Muscle of leg (tissue), 11 donors: Measurements from ENCODE around the gene SRL. TPM values are rescaled to one million over a fixed set of nuclear protein-coding genes. Genes with fewer than 3 reads are reported as not detected.
"Not testable (repeated sequence)": the region's sequence is repeated elsewhere in the genome, so short reads cannot be mapped to it uniquely, and the experiment has no call there.

Experiments
- DNase-seq: peaks from one replicate; pipeline ENCODE4 v3.0.0; 2013
- H3K27ac ChIP-seq: one replicate; pipeline ENCODE4 v1.5.1; 2013; ENCODE audit warnings: mild to moderate bottlenecking, low read length, control low read depth
- H3K27me3 ChIP-seq: one replicate; pipeline ENCODE4 v1.6.1; 2013; ENCODE audit warnings: low read length; ENCODE audit not compliant: control insufficient read depth, insufficient read depth
- H3K36me3 ChIP-seq: one replicate; pipeline ENCODE4 v1.6.1; 2013; ENCODE audit warnings: low read length; ENCODE audit not compliant: control insufficient read depth, insufficient read depth
- H3K4me1 ChIP-seq: one replicate; pipeline ENCODE4 v1.6.1; 2013; ENCODE audit warnings: low read length; ENCODE audit not compliant: control insufficient read depth, insufficient read depth
- H3K4me3 ChIP-seq: one replicate; pipeline ENCODE4 v1.5.1; 2013; ENCODE audit warnings: low read length, control low read depth
- H3K9me3 ChIP-seq: replicated peaks from 2 replicates; pipeline ENCODE4 v1.6.1; 2013; ENCODE audit warnings: low read depth, low read length; ENCODE audit not compliant: control insufficient read depth
- WGBS: methylation state at CpG from one replicate; pipeline ENCODE4 v1.1.5; 2013; ENCODE audit warnings: missing lambda C conversion rate; ENCODE audit not compliant: insufficient coverage; 5-methylcytosine and 5-hydroxymethylcytosine counted together
- polyA plus RNA-seq, 8 donors: library from polyadenylated mRNA; unstranded; fragments of 120-200 nt; gene quantifications; one replicate each; pipeline versions ENCODE4 v1.2.1 to v1.2.3, GENCODE V29; 2013; ENCODE audit warnings: inconsistent platforms in 1 of 8, low replicate concordance in 1 of 8; ENCODE audit not compliant: insufficient read length in 8 of 8, insufficient read depth in 1 of 8
- total RNA-seq: library from RNA; stranded (reverse); fragments of 120-200 nt; gene quantifications from one replicate; pipeline ENCODE4 v1.2.4, GENCODE V29; 2013

The SRL gene
- total and polyA plus RNA-seq, 9 donors = 365 to 639 (median 481) TPM

DNA sequence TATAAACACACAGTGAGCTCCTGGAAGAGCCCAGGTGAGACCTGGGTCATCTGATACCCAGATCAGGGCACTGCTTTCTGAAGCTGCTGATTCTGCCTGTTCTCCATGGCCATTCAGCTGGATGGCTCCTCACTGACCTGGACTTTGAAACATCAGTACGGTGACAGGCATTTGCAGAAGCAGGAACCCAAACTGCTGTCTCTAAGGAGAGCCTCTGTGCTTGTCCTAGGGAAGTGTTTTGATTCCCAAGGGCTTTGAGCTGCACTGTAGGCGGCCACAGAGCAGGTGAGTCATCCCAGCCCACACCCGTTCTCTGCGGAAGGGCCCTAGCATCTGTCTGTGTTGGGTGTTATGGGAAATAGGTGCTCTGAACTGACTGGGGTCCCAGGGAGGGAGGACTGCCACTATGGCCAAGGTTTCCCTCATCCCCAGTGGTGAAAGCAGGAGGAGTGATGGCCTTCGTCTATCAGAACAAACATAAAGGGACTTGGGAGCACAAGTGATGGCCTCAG lies 64.9 kb downstream of the SRL start:
- peaks cover 2% of the 10 kb centered on the region for H3K27me3 ChIP-seq
- peaks cover 4% of the 10 kb centered on the region for H3K36me3 ChIP-seq
- no peaks in the 10 kb centered on the region for H3K4me1 ChIP-seq
- H3K9me3 ChIP-seq = no peaks in the 10 kb centered on the region
- WGBS = 74% methylated on average over 5 of the region's 5 CpGs
- no peak overlapping the region for H3K27ac ChIP-seq
- DNase-seq = no peak
- H3K4me3 ChIP-seq = no peak overlapping the region

DNA sequence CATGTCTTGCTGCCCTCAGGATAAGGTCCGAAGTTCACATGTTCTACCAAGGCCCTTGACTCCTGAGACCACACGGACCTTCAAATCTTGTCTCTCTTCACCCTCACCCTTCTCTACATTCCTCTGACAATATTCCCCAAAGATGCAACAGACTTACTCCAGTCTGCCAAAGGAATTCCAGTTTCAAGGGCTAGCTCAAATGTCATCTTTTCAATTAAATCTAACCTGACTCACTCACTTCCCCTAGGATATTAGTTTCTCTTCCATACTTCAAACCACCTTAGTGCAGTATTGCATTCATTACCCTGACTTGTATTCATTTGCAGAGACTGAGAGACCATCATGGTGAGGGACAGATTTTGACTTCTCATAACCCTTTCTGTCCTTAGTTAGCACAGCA lies 66.0 kb downstream of the SRL start:
- Histone ChIP-seq H3K36me3 (peaks cover 4% of the 10 kb centered on the region), H3K4me3 (no peak overlapping the region), H3K9me3 (no peaks in the 10 kb centered on the region), H3K27ac (no peak overlapping the region), H3K27me3 (peaks cover 2% of the 10 kb centered on the region), H3K4me1 (no peaks in the 10 kb centered on the region)
- 72% methylated on average over 2 of the region's 2 CpGs for WGBS
- DNase-seq = no peak

DNA sequence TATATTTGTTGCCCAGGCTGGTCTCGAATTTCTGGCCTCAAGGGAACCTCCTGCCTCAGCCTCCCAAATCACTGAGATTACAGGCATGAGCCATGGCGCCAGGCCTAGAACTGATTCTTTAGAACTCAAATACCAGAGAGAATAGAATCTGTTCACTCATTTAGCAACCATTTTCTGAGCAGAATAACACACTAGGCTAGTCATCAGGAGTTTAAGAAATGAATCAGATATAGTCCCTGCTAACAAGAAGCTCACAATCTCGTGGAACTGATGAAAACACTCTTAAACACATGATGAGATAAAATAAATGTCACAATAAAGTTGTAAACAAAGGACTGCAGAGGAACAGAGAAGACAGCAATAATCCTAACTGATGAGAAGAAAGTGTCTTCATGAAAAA lies 69.8 kb downstream of the SRL start:
- no peak overlapping the region for H3K4me3 ChIP-seq
- H3K27ac ChIP-seq = no peak overlapping the region
- WGBS = 70% methylated on average over 2 of the region's 3 CpGs
- H3K9me3 ChIP-seq = no peaks in the 10 kb centered on the region
- H3K4me1 ChIP-seq = no peaks in the 10 kb centered on the region
- peaks cover under 1% of the 10 kb centered on the region for H3K27me3 ChIP-seq
- H3K36me3 ChIP-seq = no peaks in the 10 kb centered on the region
- no peak for DNase-seq

DNA sequence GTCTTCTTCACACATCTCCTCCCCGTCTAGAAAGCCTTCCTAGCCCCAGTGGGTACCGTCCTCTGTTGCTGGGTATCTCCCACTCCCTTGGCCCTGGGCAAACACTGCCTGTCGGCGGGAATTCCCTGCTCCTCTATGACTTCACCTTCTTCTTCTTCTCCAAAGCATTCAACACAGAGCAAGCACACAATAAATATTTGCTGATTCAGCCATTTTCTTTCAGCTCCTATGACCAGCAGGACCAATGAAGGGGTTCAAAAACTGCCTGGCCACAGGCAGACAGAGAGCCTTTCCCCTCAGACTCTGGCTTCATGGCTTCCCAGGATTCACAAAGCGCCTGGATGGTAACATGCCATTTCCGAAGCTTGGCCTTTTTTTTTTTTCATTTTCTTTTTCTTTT lies 72.5 kb downstream of the SRL start:
- no peak overlapping the region for H3K4me3 ChIP-seq
- no peak overlapping the region for H3K27ac ChIP-seq
- no peaks in the 10 kb centered on the region for H3K36me3 ChIP-seq
- no peaks in the 10 kb centered on the region for H3K4me1 ChIP-seq
- H3K9me3 ChIP-seq = no peaks in the 10 kb centered on the region
- WGBS = 90% methylated on average over 6 of the region's 6 CpGs
- DNase-seq = no peak
- H3K27me3 ChIP-seq = no peaks in the 10 kb centered on the region

DNA sequence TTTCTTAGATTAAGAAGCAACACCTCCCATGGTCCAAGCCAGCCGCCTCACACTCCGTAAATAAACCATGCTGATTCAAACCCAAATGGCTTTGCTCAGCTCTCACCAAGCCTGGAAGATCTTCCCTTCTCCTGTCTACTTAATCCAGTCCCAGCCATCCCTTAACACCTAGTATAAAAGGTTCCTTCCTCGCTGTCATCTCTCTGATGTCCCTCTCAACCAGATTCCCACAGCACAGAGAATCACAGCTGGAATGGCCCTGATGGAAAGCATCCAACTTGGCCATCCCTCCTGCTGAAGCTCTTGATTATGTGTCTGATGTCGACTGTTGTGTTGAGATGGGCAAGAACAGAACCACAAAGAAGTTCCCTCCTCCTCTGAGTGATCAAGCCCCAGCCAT lies 75.1 kb downstream of the SRL start:
- H3K9me3 ChIP-seq = no peaks in the 10 kb centered on the region
- 92% methylated on average over 2 of the region's 4 CpGs for WGBS
- H3K4me1 ChIP-seq = no peaks in the 10 kb centered on the region
- no peaks in the 10 kb centered on the region for H3K27me3 ChIP-seq
- no peak for DNase-seq
- H3K4me3 ChIP-seq = no peak overlapping the region
- no peaks in the 10 kb centered on the region for H3K36me3 ChIP-seq
- H3K27ac ChIP-seq = no peak overlapping the region

DNA sequence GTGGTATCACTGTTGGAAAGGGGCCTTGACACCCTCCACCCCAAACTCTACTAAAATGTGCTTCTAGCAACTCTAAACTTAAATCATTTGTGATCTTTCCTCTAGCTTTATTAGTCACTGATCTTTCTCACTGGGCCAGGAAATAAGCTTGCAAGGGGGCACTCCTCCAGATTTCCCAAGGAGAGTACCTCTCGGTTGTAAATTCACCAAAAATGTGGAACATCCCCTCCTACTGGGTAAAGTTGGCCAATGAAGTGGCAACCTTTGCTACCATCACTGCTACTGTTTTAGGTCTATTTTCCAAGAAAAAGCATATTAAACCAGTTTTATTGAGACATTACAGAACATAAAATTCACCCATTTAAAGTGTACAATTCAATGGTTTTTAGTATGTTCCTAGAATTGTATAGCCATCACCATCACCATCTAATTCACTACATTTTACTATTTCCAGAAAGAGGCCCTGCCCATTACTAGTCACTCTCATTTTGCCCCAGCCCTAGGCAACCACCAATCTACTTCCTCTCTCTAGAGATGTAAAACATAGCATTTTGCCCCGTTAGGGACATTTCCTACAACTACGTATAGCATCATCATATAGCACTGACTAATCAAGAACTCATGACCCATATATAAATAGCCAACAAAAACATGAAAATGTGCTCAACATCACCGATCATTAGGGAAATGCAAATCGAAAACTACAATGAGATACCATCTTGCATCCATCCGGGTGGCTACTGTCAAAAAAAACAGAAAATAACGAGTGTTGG lies 81.0 kb downstream of the SRL start:
- Histone ChIP-seq H3K27ac (no peak overlapping the region), H3K36me3 (no peaks in the 10 kb centered on the region), H3K4me3 (no peak overlapping the region), H3K4me1 (no peaks in the 10 kb centered on the region), H3K27me3 (no peaks in the 10 kb centered on the region), H3K9me3 (no peaks in the 10 kb centered on the region)
- WGBS = 70% methylated on average over 5 of the region's 7 CpGs
- DNase-seq = no peak

DNA sequence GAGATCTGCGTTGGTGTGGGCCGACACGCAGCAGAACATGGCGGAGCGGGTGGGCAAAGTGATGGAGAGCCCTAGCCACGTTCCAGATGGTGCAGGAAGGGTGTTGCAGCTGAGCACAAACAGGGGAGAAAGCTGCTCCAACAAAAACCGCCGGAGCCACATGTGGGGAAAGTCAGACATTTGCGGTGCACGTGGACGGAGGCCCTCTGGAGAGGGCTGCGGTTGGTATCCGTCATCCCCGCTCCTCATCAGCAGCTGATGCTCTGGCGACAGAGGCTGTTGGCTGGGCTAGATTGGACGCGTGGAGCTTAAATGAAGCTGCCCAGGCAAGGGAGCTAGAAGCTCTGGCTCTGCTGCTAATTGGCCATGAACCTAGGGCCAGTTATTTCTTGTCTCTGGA lies 82.2 kb downstream of the SRL start:
- no peak overlapping the region for H3K27ac ChIP-seq
- no peaks in the 10 kb centered on the region for H3K4me1 ChIP-seq
- no peaks in the 10 kb centered on the region for H3K27me3 ChIP-seq
- no peaks in the 10 kb centered on the region for H3K9me3 ChIP-seq
- DNase-seq = no peak
- H3K4me3 ChIP-seq = no peak overlapping the region
- no peaks in the 10 kb centered on the region for H3K36me3 ChIP-seq
- 87% methylated on average over 17 of the region's 17 CpGs for WGBS

DNA sequence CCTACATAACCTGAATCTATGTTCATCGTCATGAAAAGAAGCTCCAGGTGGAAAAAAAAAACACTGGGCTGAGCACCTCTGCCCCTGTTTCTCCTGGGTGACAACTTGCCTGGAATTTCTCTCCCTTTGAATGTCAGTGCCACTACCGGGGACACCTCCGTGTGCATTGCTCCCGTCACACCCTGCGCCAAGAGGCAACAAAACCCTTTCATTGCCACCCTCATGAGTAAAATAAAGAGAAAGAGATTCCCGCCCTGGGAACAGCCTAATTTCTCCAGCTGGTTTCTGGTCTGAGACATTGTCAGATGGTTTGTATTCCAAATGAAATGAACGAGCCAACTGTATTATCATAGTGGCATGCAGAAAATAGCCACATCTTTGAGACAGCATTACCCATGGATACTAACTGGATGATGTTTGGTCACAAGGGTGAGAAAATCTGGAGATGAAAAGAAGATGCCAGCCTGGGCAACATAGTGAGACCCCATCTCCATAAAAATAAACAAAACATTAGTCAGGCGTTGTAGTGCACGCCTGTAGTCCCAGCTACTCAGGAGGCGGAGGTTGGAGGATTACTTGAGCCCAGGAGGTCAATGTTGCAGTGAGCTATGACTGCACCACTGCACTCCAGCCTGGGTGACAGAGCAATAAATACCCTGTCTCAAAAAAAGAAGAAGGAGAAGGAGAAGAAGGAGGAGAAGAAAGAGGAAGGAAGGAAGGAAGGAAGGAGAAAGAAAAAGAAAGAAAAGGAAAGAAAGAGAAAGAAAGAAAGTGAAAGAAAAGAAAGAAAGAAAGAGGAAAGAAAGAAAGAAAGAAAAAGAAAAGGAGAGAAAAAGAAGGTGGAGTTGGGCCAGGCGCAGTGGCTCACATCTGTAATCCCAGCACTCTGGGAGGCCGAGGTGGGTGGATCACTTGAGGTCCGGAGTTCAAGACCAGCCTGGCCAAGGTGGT lies 83.5 kb downstream of the SRL start:
- H3K27ac ChIP-seq = no peak overlapping the region
- H3K9me3 ChIP-seq = no peaks in the 10 kb centered on the region
- DNase-seq = no peak
- no peaks in the 10 kb centered on the region for H3K27me3 ChIP-seq
- H3K36me3 ChIP-seq = no peaks in the 10 kb centered on the region
- no peak overlapping the region for H3K4me3 ChIP-seq
- no peaks in the 10 kb centered on the region for H3K4me1 ChIP-seq
- WGBS = 90% methylated on average over 2 of the region's 13 CpGs

DNA sequence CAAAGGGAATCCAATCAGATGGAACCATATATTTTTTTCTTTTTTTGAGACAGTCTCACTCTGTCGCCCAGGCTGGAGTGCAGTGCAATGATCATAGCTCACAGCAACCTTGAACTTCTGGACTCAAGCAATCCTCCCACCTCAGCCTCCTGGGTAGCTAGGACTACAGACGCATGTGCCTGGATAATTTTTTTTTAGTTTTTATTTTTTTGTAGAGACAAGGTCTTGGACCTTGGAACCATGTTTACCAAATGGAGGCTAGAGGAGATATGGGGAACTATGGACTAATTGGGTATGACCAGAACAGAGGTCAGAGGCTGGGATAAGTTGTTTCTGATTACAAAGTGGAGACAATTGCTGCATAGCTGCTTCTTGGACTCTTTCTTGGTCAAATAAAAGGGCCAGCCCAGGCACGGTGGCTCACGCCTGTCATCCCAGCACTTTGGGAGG lies 84.5 kb downstream of the SRL start:
- H3K4me1 ChIP-seq = no peaks in the 10 kb centered on the region
- WGBS = 70% methylated on average over 2 of the region's 4 CpGs
- no peaks in the 10 kb centered on the region for H3K9me3 ChIP-seq
- no peak overlapping the region for H3K27ac ChIP-seq
- no peak overlapping the region for H3K4me3 ChIP-seq
- no peaks in the 10 kb centered on the region for H3K36me3 ChIP-seq
- H3K27me3 ChIP-seq = no peaks in the 10 kb centered on the region
- DNase-seq = no peak

DNA sequence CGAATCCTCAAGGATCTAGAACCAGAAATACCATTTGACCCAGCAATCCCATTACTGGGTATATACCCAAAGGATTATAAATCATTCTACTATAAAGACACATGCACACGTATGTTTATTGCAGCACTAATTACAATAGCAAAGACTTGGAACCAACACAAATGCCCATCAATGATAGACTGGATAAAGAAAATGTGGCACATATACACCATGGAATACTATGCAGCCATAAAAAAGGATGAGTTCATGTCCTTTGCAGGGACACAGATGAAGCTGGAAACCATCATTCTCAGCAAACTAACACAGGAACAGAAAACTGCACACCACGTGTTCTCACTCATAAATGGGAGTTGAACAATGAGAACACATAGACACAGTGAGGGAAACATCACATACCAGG lies 85.4 kb downstream of the SRL start:
- H3K9me3 ChIP-seq, H3K4me1 ChIP-seq, H3K27me3 ChIP-seq, H3K36me3 ChIP-seq, H3K27ac ChIP-seq, DNase-seq, H3K4me3 ChIP-seq: not testable (repeated sequence)
- WGBS = no CpG with 5 or more reads among the region's 3 CpGs
